Large intestine (tissue), 3 donors: ENCODE data around the gene SFXN4. TPM values are rescaled to one million over a fixed set of nuclear protein-coding genes. Genes with fewer than 3 reads are reported as not detected.
"Not testable (repeated sequence)": the region's sequence is repeated elsewhere in the genome, so short reads cannot be mapped to it uniquely, and the experiment has no call there.

Experiments used
- DNase-seq, 2 donors: peaks; one replicate each; pipeline versions ENCODE4 v3.0.0 to v3.0.0-alpha.2; 2013
- H3K27ac ChIP-seq: one replicate; pipeline ENCODE4 v1.5.1; 2013; ENCODE audit warnings: low read length
- H3K27me3 ChIP-seq: 2 replicates; pipeline ENCODE4 v1.6.1; 2013; ENCODE audit warnings: low read length; ENCODE audit not compliant: control insufficient read depth, insufficient read depth
- H3K36me3 ChIP-seq: 2 replicates; pipeline ENCODE4 v1.6.1; 2013; ENCODE audit warnings: low read length; ENCODE audit not compliant: control insufficient read depth, insufficient read depth
- H3K4me1 ChIP-seq: one replicate; pipeline ENCODE4 v1.6.1; 2013; ENCODE audit warnings: low read length; ENCODE audit not compliant: control insufficient read depth, insufficient read depth
- H3K4me3 ChIP-seq: one replicate; pipeline ENCODE4 v1.5.1; 2013; ENCODE audit warnings: low read length
- H3K9me3 ChIP-seq: one replicate; pipeline ENCODE4 v1.6.1; 2013; ENCODE audit warnings: mild to moderate bottlenecking, low read depth, low read length, moderate library complexity; ENCODE audit not compliant: control insufficient read depth
- WGBS: methylation state at CpG from one replicate; pipeline ENCODE4 v1.1.5; 2013; ENCODE audit warnings: low lambda C conversion rate; ENCODE audit not compliant: insufficient coverage; 5-methylcytosine and 5-hydroxymethylcytosine counted together
- polyA plus RNA-seq: library from polyadenylated mRNA; unstranded; fragments of 120-200 nt; gene quantifications from one replicate; pipeline ENCODE4 v1.2.1, GENCODE V29; 2013

Gene SFXN4
- polyA plus RNA-seq, 1 donor: 39.1 TPM

DNA sequence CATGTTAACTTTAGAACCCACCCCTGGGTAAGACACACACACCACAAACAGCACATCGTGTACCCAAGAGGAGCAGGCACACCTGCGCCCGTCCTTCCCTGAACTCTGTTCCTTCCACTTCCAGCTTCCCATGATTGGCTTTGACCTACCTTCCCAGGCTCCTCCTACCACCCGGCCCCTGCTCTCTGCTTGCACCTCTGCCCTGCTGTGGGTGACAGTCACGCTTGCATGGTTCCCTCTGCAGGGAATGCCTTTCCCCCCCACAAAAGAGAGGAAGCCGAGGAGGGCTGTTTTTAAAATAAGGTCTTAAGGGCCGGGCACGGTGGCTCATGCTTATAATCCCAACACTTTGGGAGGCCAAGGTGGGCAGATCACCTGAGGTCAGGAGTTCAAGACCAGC is 16.4 kb downstream of the SFXN4 start:
- Histone ChIP-seq H3K27ac (no peak overlapping the region), H3K4me1 (no peaks in the 10 kb centered on the region), H3K36me3 (peaks cover 62% of the 10 kb centered on the region), H3K9me3 (no peaks in the 10 kb centered on the region), H3K4me3 (no peak overlapping the region), H3K27me3 (no peaks in the 10 kb centered on the region)
- WGBS: no CpG with 5 or more reads among the region's 8 CpGs
- DNase-seq: no peak

DNA sequence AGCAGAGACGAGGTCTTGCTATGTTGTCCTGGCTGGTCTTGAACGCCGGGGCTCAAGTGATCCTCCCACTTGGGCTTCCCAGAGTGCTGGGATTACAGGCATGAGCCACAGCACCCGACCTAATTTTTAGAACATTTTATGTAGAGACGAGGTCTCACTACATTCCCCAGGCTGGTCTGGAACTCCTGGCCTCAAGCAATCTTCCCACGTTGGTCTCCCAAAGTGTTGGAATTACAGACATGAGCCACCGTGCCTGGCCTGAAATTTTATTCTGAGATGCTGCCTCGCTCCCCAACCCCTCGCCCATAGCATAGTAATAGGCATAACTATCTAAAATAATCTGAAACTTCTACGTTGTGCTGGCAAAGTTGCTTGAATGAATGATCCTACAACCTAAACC is 21.9 kb downstream of the SFXN4 start:
- WGBS: 100% methylated on average over 1 of the region's 10 CpGs
- no peaks in the 10 kb centered on the region for H3K9me3 ChIP-seq
- DNase-seq: no peak
- H3K27ac ChIP-seq: no peak overlapping the region
- no peaks in the 10 kb centered on the region for H3K4me1 ChIP-seq
- peaks cover 50% of the 10 kb centered on the region for H3K36me3 ChIP-seq
- no peak overlapping the region for H3K4me3 ChIP-seq
- H3K27me3 ChIP-seq: no peaks in the 10 kb centered on the region

DNA sequence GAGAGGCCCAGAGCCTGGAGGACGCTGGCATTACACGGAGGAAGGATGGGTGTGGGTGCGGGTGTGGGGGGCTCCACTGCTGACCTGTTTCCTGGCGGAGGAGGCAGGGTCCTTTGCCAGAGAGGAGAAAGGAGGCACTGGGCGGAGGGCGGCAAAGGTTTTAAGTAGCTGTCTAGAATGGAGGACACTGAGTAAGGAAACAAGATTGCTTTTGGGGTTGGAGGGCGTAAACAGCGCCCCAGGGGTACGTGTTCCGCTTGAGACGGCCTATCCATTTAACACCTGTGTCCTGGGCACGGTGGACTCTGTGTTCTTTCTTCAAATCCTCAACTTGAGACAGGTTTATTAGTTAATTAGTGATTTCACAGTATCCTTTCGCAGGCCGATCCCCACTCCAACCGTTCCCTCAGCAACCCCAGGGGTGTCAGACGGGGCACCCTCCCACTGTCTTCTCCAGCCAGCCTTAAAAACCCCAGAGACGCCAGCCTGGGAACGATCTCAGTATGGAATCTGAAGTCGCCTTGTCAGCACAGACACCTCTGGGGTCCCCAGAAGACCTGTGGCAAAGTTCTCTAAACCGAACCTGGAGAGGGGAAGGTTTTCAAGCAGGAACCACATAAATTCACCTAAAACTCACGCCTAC is 24.8 kb downstream of the SFXN4 start:
- Histone ChIP-seq H3K4me3 (no peak overlapping the region), H3K27ac (no peak overlapping the region), H3K9me3 (no peaks in the 10 kb centered on the region), H3K36me3 (peaks cover 37% of the 10 kb centered on the region), H3K4me1 (no peaks in the 10 kb centered on the region), H3K27me3 (no peaks in the 10 kb centered on the region)
- 88% methylated on average over 1 of the region's 21 CpGs for WGBS
- no peak for DNase-seq

DNA sequence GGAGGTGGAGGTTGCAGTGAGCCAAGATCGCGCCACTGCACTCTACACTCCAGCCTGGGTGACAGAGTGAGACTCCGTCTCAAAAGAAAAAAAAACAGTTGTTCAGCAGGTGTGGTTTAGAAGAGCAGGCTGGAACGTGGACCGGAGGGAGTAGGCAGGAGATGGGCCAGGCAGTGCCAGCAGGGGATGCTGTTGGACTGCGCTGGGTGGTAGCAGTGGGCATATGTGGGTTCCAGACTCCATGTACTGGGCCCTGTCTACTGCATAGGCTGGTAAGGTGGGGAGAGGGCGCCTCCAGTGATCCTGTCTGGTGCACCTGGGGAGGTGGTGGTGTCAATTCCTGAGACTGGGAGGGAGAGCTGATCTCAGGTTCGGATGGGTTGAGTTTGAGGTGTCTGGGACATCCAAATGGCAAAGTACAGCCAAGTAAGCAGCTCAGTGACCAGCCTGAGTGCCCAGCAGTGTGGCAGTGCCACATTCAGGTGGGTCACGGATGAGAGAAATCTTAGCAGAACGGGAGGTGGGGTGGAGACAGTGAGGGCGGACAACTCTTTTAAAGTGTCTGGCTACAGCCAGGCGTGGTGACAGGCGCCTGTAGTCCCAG is 25.9 kb downstream of the SFXN4 start:
- H3K27me3 ChIP-seq: no peaks in the 10 kb centered on the region
- no peak for DNase-seq
- no peak overlapping the region for H3K27ac ChIP-seq
- no peaks in the 10 kb centered on the region for H3K9me3 ChIP-seq
- no CpG with 5 or more reads among the region's 13 CpGs for WGBS
- peaks cover 37% of the 10 kb centered on the region for H3K36me3 ChIP-seq
- H3K4me1 ChIP-seq: no peaks in the 10 kb centered on the region
- H3K4me3 ChIP-seq: no peak overlapping the region

DNA sequence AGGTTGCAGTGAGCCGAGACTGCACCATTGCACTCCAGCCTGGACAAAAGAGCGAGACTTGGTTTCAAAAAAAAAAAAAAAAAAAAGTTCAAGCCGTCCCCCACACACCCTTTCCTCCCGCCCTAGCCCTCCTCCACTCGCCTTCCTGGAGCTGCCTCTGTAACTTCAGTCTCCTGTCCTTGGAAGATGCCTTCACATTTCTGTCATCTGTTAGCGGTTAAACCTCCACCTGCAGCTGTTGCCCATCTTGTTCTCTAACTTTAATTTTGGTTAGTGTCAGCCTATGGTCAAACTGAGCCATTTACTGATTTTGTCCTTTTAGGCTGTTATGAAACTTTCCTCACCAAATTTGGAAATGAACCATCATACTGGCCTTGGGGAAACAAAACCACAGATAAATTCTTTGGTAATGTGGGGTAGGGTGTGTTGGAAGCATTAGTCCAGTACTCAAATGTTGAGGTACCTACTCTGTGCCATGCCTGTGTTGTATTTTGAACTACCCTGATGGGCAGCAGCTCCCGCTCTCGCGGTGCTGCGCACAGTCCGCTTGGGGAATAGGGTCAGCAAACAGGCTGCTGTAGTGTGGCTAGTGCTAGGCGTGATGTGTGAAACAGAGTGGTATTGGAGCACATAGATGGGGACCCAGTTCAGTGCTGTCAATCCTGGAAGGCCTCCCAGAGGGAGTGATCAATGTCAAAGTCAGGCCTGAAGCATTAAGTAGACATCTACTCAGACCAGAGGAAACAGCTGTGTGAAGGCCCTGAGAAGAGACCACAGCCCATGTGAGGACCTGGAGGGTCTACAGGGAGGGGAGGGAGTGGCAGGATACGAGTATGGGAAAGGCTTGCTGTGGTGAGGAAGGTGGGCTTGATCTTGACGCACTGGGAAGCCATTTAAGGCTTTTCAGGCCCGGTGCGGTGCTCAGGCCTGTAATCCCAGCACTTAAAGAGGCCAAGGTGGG is 26.9 kb downstream of the SFXN4 start:
- H3K4me3 ChIP-seq: no peak overlapping the region
- H3K27ac ChIP-seq: no peak overlapping the region
- no peaks in the 10 kb centered on the region for H3K9me3 ChIP-seq
- DNase-seq: no peak
- H3K27me3 ChIP-seq: no peaks in the 10 kb centered on the region
- H3K4me1 ChIP-seq: no peaks in the 10 kb centered on the region
- WGBS: 82% methylated on average over 3 of the region's 16 CpGs
- H3K36me3 ChIP-seq: peaks cover 42% of the 10 kb centered on the region

DNA sequence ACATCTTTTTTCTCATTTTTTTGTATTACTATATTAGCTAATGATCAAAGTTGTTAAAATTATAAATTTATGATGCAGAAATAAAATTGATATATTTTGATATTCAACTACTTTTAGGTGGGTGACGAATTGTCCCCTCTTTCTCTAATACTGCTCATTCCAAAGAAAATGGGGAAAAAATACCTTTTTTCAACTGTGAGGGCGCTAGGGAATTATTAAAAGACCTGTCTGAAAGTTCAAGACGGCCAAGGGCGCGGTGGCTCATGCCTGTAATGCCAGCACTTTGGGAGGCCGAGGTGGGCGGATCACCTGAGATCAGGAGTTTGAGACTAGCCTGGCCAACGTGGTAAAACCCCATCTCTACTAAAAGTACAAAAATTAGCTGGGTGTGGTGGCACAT is 27.6 kb downstream of the SFXN4 start:
- H3K4me3 ChIP-seq, H3K27ac ChIP-seq, H3K27me3 ChIP-seq, DNase-seq, H3K9me3 ChIP-seq, H3K4me1 ChIP-seq: not testable (repeated sequence)
- peaks cover 44% of the 10 kb centered on the region for H3K36me3 ChIP-seq
- 100% methylated on average over 1 of the region's 8 CpGs for WGBS

DNA sequence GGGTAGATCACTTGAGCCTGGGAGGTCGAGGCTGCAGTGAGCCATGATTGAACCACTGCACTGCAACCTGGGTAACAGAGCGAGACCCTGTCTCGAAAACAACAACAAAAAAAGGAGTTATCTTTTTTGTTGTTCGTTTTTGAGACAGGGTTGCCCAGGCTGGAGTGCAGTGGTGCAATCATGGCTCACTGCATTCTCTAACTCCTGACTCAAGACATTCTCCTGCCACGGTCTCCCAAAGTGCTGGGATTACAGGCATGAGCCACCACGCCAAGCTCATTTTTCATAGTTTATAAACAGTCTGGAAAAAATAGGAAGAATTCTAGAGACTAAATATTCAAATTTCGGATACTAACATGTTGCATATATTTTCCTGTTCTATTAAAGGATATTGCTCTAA is 29.4 kb downstream of the SFXN4 start:
- Histone ChIP-seq H3K9me3 (no peaks in the 10 kb centered on the region), H3K27me3 (no peaks in the 10 kb centered on the region), H3K4me3 (no peak overlapping the region), H3K36me3 (peaks cover 58% of the 10 kb centered on the region), H3K27ac (no peak overlapping the region), H3K4me1 (no peaks in the 10 kb centered on the region)
- WGBS: no CpG with 5 or more reads among the region's 7 CpGs
- DNase-seq: no peak

DNA sequence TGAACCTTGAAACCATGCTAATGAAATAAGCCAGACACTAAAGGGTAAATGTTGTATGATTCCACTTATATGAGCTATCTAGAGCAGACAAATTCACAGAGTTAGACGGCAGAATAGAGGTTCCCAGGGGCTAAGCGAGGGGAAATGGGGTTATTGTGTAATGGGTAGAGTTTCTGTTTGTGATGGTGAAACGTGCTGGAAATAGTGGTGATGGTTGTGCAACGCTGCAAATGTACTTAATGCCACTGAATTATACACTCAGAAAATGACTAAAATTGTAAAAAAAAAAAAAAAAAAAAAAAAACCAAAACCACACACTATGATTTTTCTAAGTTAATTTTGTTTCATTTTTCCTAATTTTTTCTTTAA is 30.0 kb downstream of the SFXN4 start:
- H3K4me1 ChIP-seq: no peaks in the 10 kb centered on the region
- no peak for DNase-seq
- no peaks in the 10 kb centered on the region for H3K9me3 ChIP-seq
- no peak overlapping the region for H3K4me3 ChIP-seq
- no CpG with 5 or more reads among the region's 4 CpGs for WGBS
- peaks cover 59% of the 10 kb centered on the region for H3K36me3 ChIP-seq
- no peaks in the 10 kb centered on the region for H3K27me3 ChIP-seq
- no peak overlapping the region for H3K27ac ChIP-seq

DNA sequence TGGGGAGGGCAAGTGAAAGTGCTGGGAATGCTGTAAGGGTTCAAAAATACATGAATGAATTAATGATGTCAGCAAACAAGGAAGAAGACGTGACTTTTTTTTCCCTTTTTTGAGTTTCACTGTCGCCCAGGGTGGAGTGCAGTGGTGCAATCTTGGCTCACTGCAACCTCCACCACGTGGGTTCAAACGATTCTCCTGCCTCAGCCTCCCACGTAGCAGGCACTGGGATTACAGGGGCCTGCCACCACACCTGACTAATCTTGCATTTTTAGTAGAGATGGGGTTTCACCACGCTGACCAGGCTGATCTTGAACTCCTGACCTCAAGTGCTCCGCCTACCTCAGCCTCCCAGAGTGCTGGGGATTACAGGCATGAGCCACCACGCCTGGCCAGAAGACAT is 31.6 kb downstream of the SFXN4 start:
- no peaks in the 10 kb centered on the region for H3K4me1 ChIP-seq
- H3K36me3 ChIP-seq: peaks cover 63% of the 10 kb centered on the region
- DNase-seq: no peak
- WGBS: no CpG with 5 or more reads among the region's 8 CpGs
- H3K27ac ChIP-seq: no peak overlapping the region
- no peaks in the 10 kb centered on the region for H3K27me3 ChIP-seq
- no peaks in the 10 kb centered on the region for H3K9me3 ChIP-seq
- no peak overlapping the region for H3K4me3 ChIP-seq

DNA sequence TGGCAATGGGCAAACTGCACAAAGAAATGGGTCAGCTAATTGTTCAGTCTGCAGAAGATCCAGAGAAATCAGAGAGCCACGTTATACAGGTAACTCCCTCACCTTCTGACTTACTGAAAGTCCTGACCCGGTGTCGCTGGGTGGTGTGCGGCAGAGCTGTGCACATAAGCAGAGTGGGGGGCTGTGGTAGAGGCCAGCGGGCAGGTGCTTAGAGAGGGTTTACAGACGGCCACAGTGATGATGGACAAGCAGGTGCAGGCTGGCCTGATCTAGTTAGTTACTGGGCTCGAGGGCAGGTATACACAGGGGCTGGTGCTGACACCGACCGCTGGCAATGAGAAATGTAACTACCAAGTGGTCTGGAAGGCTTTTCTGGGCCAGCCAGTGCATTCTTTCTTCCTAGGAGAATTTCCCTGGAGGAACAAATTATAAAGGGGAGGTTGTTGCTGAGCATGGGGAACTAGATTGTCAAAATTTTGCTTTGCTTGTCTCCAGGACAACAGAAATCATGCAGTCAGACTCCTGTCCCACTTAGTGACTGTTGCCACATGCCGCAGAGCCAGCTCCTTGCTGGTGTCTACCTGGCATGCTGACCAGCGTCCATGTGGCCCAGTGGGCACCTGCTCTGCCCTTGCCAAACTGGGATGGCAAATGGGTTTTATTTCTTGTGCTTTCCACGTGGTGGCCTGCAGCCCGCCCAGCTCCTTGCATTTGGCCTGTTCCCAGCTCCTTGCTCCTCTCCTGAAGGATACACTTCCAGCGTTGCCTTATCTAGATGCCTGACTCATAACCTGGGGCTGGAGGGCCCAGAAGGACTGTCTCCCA is 32.8 kb downstream of the SFXN4 start:
- Histone ChIP-seq H3K4me3 (no peak overlapping the region), H3K27ac (no peak overlapping the region), H3K27me3 (no peaks in the 10 kb centered on the region), H3K4me1 (no peaks in the 10 kb centered on the region), H3K36me3 (peaks cover 65% of the 10 kb centered on the region), H3K9me3 (no peaks in the 10 kb centered on the region)
- no CpG with 5 or more reads among the region's 14 CpGs for WGBS
- no peak for DNase-seq
